HUES64 (cell line): ENCODE results near the gene MRTFA.

ENCODE experiments used
- H3K27ac ChIP-seq: 2 replicates; pipeline ENCODE4 v1.7.0; 2013; ENCODE audit warnings: low read depth, low read length, inconsistent platforms
- H3K27me3 ChIP-seq: 2 replicates; pipeline ENCODE4 v1.6.1; 2013; ENCODE audit warnings: mild to moderate bottlenecking, low read length; ENCODE audit not compliant: insufficient read depth
- H3K36me3 ChIP-seq: 2 replicates; pipeline ENCODE4 v1.6.1; 2013; ENCODE audit warnings: mild to moderate bottlenecking, low read length; ENCODE audit not compliant: insufficient read depth
- H3K4me1 ChIP-seq: 2 replicates; pipeline ENCODE4 v1.6.1; 2013; ENCODE audit warnings: mild to moderate bottlenecking, low read length, moderate library complexity; ENCODE audit not compliant: insufficient read depth
- H3K4me3 ChIP-seq: 2 replicates; pipeline ENCODE4 v1.5.1; 2013; ENCODE audit warnings: mild to moderate bottlenecking, low read length, moderate library complexity
- H3K9ac ChIP-seq: 2 replicates; pipeline ENCODE4 v1.6.1; 2013; ENCODE audit warnings: mild to moderate bottlenecking, low read depth, low read length
- H3K9me3 ChIP-seq: 2 replicates; pipeline ENCODE4 v1.6.1; 2013; ENCODE audit warnings: low read depth, low read length; ENCODE audit not compliant: insufficient read depth
- WGBS: fragments of 150-250, 120-280 bp; methylation state at CpG from one replicate; pipeline ENCODE4 v1.1.7; 2013; ENCODE audit warnings: missing lambda C conversion rate; 5-methylcytosine and 5-hydroxymethylcytosine counted together

The MRTFA gene

GRCh38 chr22:40433416-40434090 lies 203.0 kb downstream of the MRTFA start:
- H3K36me3 ChIP-seq = peaks cover 29% of the 10 kb centered on the region
- 95% methylated on average over 3 of the region's 3 CpGs for WGBS
- no peaks in the 10 kb centered on the region for H3K27me3 ChIP-seq
- no peak overlapping the region for H3K9ac ChIP-seq
- no peak overlapping the region for H3K27ac ChIP-seq
- H3K9me3 ChIP-seq = no peaks in the 10 kb centered on the region
- H3K4me3 ChIP-seq = no peak overlapping the region
- no peaks in the 10 kb centered on the region; the same call in 1 of the 2 replicates for H3K4me1 ChIP-seq

GRCh38 chr22:40432625-40433024 lies 203.9 kb downstream of the MRTFA start:
- WGBS = 94% methylated on average over 2 of the region's 2 CpGs

GRCh38 chr22:40432157-40432556 lies 204.4 kb downstream of the MRTFA start:
- Histone ChIP-seq H3K4me1 (no peaks in the 10 kb centered on the region; the same call in 1 of the 2 replicates), H3K9me3 (no peaks in the 10 kb centered on the region), H3K36me3 (peaks cover 33% of the 10 kb centered on the region), H3K27ac (no peak overlapping the region), H3K4me3 (no peak overlapping the region), H3K9ac (no peak overlapping the region), H3K27me3 (no peaks in the 10 kb centered on the region)
- WGBS = 96% methylated on average over 4 of the region's 5 CpGs

More at GRCh38 chr22:40432625-40433024, 203.9 kb downstream of the MRTFA start:
- no peak overlapping the region for H3K9ac ChIP-seq
- H3K27me3 ChIP-seq = no peaks in the 10 kb centered on the region
- no peak overlapping the region for H3K27ac ChIP-seq
- no peaks in the 10 kb centered on the region; the same call in 1 of the 2 replicates for H3K4me1 ChIP-seq
- H3K36me3 ChIP-seq = peaks cover 33% of the 10 kb centered on the region
- H3K9me3 ChIP-seq = no peaks in the 10 kb centered on the region
- no peak overlapping the region for H3K4me3 ChIP-seq

GRCh38 chr22:40430991-40431390 lies 205.5 kb downstream of the MRTFA start:
- H3K27me3 ChIP-seq = no peaks in the 10 kb centered on the region
- H3K27ac ChIP-seq = no peak overlapping the region
- H3K9ac ChIP-seq = no peak overlapping the region
- 97% methylated on average over 4 of the region's 4 CpGs for WGBS
- H3K36me3 ChIP-seq = peaks cover 40% of the 10 kb centered on the region
- H3K4me1 ChIP-seq = no peaks in the 10 kb centered on the region
- no peaks in the 10 kb centered on the region for H3K9me3 ChIP-seq
- H3K4me3 ChIP-seq = no peak overlapping the region

- Histone ChIP-seq H3K27me3 (no peaks in the 10 kb centered on the region), H3K9me3 (no peaks in the 10 kb centered on the region), H3K9ac (no peak overlapping the region), H3K36me3 (peaks cover 48% of the 10 kb centered on the region), H3K4me3 (no peak overlapping the region), H3K4me1 (no peaks in the 10 kb centered on the region), H3K27ac (no peak overlapping the region)
- WGBS = 97% methylated on average over 4 of the region's 4 CpGs
Observed at GRCh38 chr22:40429481-40429880, 207.0 kb downstream of the MRTFA start.

GRCh38 chr22:40428796-40429195 lies 207.7 kb downstream of the MRTFA start:
- no peaks in the 10 kb centered on the region for H3K4me1 ChIP-seq
- no peak overlapping the region for H3K4me3 ChIP-seq
- WGBS = 96% methylated on average over 4 of the region's 4 CpGs
- no peaks in the 10 kb centered on the region for H3K27me3 ChIP-seq
- H3K36me3 ChIP-seq = peaks cover 50% of the 10 kb centered on the region
- H3K9me3 ChIP-seq = no peaks in the 10 kb centered on the region
- no peak overlapping the region for H3K9ac ChIP-seq
- H3K27ac ChIP-seq = no peak overlapping the region

GRCh38 chr22:40426594-40427333 lies 209.8 kb downstream of the MRTFA start:
- H3K36me3 ChIP-seq = peaks cover 54% of the 10 kb centered on the region
- no peaks in the 10 kb centered on the region for H3K4me1 ChIP-seq
- H3K9me3 ChIP-seq = no peaks in the 10 kb centered on the region
- no peaks in the 10 kb centered on the region for H3K27me3 ChIP-seq
- H3K4me3 ChIP-seq = no peak overlapping the region
- H3K9ac ChIP-seq = no peak overlapping the region
- WGBS = 93% methylated on average over 9 of the region's 9 CpGs
- H3K27ac ChIP-seq = no peak overlapping the region

GRCh38 chr22:40425082-40425481 lies 211.4 kb downstream of the MRTFA start:
- WGBS = 92% methylated on average over 5 of the region's 5 CpGs

GRCh38 chr22:40423882-40424640 lies 212.5 kb downstream of the MRTFA start:
- peaks cover 55% of the 10 kb centered on the region for H3K36me3 ChIP-seq
- 95% methylated on average over 17 of the region's 17 CpGs for WGBS

More at GRCh38 chr22:40425082-40425481, 211.4 kb downstream of the MRTFA start:
- H3K36me3 ChIP-seq = peaks cover 58% of the 10 kb centered on the region
- H3K4me1 ChIP-seq = no peaks in the 10 kb centered on the region
- no peak overlapping the region for H3K4me3 ChIP-seq
- H3K9me3 ChIP-seq = no peaks in the 10 kb centered on the region
- no peaks in the 10 kb centered on the region for H3K27me3 ChIP-seq
- no peak overlapping the region for H3K27ac ChIP-seq
- no peak overlapping the region for H3K9ac ChIP-seq

GRCh38 chr22:40423310-40423688 lies 213.2 kb downstream of the MRTFA start:
- H3K27me3 ChIP-seq = no peaks in the 10 kb centered on the region
- H3K36me3 ChIP-seq = peaks cover 49% of the 10 kb centered on the region
- no peaks in the 10 kb centered on the region for H3K4me1 ChIP-seq
- H3K27ac ChIP-seq = no peak overlapping the region
- H3K9ac ChIP-seq = no peak overlapping the region
- no peak overlapping the region for H3K4me3 ChIP-seq
- H3K9me3 ChIP-seq = no peaks in the 10 kb centered on the region
- WGBS = 94% methylated on average over 5 of the region's 5 CpGs

More at GRCh38 chr22:40423882-40424640, 212.5 kb downstream of the MRTFA start:
- no peaks in the 10 kb centered on the region for H3K4me1 ChIP-seq
- H3K9ac ChIP-seq = no peak overlapping the region
- H3K27ac ChIP-seq = no peak overlapping the region
- H3K9me3 ChIP-seq = no peaks in the 10 kb centered on the region
- no peaks in the 10 kb centered on the region for H3K27me3 ChIP-seq
- H3K4me3 ChIP-seq = no peak overlapping the region
